GM21447 (cell line): ENCODE results near the gene RXYLT1.
"Not testable (repeated sequence)": the region's sequence is repeated elsewhere in the genome, so short reads cannot be mapped to it uniquely, and the experiment has no call there.

ENCODE experiments used
- ATAC-seq: cut with Tn5 transposase; IDR thresholded peaks from one replicate; pipeline ENCODE4 v1.9.1; 2021; ENCODE audit not compliant: unreplicated experiment

RXYLT1 gene

DNA sequence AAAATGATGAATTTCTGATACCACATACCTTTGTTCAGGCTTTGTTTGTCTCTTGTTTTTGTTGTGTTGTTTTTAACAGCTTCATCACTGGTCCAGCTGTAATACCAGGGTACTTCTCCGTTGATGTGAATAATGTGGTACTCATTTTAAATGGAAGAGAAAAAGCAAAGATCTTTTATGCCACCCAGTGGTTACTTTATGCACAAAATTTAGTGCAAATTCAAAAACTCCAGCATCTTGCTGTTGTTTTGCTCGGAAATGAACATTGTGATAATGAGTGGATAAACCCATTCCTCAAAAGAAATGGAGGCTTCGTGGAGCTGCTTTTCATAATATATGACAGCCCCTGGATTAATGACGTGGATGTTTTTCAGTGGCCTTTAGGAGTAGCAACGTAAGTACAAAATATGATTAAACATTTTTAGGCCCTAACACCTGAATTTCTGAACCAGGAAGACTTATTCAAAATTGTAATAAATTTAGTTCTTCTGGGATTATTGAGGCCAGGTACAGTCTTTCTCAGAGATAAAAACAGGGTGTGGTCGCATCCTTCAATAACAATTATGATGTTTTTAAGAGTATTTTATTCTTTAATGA lies 22.4 kb downstream of the RXYLT1 start:
- ATAC-seq: peak; percentile 52

DNA sequence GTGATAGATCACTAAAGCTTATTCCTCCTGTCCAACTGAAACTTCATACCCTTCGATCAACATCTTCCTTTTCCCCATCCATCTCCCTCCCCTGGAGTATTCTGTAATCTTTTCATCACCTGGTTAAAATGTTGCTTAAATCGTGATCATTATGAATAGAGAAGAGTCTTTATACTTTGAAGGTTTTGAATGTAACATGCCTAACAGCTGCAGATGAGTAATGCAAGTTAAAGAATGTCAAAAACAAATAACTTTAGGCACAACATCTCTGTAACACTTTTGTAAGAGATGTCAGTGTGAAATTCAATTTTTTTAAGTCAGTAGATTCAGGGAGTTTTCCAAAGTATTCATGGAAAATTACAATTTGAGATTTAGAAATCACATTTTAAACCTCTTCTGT lies 25.0 kb downstream of the RXYLT1 start:
- ATAC-seq: no peak

DNA sequence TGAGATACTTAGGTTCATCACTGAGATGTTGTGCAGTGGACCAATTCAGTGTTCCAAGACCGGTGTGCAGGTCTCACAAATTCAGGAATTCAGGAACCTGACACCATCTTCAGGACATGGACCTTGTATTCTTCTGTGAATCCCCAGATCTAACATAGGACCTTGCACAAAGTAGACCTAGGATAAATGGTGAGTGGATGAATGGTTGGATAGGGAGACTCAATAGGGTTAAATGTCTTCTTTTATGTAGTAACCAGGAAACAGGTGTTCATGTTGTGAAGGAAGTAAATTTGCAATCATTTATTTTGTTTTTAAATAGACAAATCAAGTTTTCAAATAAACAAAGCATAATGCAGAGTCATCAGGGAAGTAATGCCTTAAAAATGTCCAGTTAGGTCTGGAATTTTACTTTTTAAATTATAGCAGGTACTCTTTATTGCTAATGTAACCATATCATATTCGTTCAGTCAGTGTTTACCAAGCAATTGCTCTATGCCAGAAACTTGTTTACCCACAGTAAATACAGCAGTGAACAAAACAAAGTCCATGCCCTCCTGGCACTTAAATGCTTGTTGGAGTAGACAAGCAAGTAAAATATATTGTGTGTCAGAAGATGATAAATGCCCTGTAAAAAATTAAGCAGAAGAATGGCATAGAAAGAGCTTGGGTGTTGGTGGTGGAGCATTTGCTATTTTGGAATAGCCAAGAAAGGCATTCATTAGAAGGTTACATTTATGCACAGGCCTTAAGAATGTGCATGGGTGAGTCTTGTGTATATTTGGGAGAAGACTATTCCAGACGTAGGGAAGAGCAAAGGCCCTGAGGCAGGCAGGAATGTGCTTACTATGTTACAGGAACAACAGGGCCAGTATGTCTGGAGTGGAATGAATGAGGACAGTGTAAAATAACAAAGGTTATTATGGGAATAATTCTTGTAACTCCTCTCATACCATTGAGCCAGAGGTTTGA lies 26.3 kb downstream of the RXYLT1 start:
- ATAC-seq: no peak

DNA sequence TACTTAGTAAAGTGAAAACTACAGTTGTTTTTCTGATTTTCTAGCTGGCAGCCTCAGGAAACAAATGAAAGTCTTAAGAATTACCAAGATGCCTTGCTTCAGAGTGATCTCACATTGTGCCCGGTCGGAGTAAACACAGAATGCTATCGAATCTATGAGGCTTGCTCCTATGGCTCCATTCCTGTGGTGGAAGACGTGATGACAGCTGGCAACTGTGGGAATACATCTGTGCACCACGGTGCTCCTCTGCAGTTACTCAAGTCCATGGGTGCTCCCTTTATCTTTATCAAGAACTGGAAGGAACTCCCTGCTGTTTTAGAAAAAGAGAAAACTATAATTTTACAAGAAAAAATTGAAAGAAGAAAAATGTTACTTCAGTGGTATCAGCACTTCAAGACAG lies 28.9 kb downstream of the RXYLT1 start:
- ATAC-seq: no peak

DNA sequence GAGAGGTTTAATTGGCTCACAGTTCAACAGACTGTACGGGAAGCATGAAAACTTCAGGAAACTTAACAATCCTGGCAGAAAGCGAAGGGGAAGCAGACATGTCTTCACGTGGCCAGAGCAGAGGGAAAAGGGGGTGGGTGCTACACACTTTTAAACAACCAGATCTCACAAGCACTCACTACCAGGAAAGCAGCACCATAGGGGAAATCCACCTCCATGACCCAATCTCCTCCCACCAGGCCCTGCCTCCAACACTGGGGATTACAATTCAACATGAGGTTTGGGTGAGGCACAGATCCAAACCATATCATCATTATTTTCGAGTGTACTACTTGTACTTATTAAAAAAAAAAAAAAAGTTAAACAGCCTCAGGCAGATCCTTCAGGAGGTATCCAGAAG lies 29.9 kb downstream of the RXYLT1 start:
- no peak for ATAC-seq

DNA sequence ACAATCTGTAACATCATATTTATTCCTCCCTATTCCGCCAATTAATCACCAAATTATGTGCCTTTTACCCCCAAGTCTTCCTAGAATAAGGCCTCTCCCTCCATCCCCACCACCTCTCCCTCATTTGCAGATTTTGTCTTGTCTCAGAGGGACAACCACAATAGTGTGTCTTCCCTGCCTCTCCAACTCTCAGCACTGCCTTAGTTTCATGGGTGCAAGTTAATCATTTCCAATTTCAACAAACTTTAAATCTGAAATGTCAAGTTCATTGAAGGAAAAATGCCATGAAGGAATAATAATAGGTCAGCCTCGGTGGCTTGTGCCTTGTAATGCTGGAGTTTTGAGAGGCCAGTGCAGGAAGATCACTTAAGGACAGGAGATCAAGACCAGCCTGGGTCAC lies 31.6 kb downstream of the RXYLT1 start:
- ATAC-seq: no peak

DNA sequence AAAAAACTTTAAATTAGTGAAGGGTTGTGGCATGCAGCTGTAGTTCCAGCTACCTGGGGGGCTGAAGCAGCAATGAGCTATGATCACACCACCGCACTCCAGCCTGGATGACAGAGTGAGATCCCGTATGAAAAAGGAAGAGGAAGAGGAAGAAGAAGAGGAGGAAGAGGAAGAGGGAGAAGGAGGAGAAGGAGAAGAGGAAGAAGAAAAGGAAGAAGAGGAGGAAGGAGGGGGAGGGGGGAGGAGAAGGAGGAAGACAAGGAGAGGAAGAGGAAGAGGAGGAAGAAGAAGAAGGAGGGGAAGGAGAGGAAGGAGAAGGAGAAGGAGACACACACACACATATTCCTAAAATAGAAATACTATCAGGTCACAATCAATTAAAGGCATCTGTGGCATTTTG lies 32.0 kb downstream of the RXYLT1 start:
- ATAC-seq: no peak

DNA sequence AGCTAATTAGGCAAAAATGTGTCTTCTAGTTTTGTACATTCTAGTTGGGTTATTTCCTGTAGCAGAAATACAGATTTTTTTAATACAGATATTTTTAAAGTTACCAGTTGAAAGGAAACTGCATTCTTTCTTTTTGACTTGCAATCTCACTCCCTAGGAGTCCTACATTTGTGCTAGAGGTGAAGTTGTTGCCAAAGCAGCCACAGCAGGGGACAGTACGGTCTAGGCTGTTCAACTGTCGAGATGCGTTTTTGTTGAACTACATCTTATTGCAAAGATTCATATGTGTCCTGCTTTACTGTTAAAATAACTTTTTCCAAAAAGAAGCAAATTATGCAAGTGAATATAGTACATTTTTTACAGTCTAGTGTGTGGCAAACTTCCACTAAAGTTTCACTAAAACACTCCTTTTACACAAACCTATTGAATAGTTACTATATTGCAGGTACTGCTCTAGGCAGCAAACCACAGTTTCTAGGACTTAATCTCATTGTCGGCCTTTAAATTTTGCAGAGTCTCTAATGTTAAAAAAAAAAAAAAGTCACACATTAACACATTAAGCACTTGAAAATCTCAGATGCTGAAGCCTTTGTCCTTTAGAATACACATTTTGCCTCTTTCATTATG lies 34.5 kb downstream of the RXYLT1 start:
- ATAC-seq: peak; percentile 33

DNA sequence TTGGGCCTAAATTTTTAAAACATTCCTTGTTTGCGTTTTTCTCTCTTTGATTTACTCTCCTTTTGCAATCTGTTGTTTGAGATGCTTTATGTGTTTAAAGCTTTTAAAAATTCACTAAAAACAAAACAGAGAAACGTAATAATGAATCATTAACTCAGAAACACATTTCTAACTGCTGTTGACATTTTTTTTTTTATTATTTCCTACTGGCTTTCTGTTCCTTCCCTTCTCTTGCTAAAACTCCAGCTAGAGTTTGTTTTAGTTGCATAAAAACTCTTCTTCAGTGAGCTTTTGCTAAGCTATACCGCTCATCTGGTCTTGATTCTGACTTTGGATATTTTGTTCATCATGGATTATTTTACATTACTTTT lies 35.8 kb downstream of the RXYLT1 start:
- peak; percentile 8 for ATAC-seq

DNA sequence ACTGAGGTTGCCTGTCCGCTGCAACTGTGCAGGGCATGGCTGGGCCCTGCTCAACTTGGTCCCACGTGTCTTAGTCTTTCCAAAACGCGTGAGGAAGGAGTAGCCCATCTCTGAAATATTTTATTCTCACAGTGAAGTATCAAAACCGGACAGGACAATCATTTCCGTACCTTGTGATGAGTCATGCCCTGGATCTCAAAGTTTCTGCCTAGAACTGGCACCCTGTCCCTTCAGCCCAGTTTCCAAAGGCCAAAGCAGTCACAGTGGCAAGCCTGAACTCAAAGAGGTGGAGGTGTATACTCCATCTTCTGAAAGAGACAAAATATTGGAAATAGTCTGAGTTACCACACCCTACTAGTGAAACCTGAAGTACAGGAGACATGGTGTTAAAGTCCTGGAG lies 36.3 kb downstream of the RXYLT1 start:
- ATAC-seq: no peak

DNA sequence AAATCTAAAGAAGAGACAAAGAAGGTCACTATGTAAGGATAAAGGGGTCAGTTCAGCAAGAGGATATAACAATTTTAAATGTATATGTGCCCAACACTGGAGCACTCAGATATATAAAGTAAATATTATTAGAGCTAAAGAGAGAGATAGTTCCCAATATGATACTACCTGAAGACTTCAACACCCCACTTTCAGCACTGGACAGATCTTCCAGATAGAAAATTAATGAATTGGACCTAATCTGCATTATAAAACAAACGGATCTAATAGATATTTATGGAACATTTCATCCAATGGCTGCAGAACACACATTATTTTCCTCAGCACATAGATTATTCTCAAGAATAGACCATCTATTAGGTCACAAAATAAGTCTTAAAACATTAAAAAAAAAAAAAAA lies 40.7 kb downstream of the RXYLT1 start:
- ATAC-seq: no peak

DNA sequence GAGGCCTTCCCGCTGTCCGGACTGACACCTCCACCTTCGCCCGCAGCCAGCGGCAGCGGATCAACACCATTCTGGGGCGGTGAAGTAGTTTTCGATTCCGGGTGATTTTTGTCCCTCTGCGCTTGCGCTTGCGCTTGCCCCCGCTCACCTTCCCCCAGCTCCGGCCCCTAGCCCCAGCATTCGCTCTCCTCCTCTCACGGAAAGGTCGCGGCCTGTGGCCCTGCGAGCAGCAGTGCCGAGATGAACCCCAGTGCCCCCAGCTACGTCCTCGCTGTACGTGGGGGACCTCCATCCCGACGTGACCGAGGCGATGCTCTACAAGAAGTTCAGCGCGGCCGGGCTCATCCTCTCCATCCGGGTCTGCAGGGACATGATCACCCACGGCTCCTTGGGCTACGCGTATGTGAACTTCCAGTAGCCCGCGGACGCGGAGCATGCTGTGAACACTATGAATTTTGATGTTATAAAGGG lies 42.1 kb downstream of the RXYLT1 start:
- ATAC-seq: no peak

DNA sequence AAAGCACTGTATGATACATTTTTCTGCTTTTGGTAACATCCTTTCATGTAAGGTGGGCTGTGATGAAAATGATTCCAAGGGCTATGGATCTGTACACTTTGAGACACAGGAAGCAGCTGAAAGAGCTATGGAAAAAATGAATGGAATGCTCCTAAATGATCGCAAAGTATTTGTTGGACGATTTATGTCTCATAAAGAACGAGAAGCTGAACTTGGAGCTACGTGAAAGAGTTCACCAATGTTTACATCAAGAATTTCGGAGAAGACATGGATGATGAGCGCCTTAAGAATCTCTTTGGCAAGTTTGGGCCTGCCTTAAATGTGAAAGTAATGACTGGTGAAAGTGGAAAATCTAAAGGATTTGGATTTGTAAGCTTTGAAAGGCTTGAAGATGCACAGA lies 42.6 kb downstream of the RXYLT1 start:
- ATAC-seq: no peak

DNA sequence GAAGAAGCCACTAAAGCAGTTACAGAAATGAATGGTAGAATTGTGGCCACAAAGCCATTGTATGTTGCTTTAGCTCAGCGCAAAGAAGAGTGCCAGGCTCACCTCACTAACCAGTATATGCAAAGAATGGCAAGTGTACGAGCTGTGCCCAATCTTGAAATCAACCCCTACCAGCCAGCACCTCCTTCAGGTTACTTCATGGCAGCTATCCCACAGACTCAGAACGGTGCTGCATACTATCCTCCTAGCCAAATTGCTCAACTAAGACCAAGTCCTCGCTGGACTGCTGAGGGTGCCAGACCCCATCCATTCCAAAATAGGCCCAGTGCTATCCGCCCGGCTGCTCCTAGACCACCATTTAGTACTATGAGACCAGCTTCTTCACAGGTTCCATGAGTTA lies 43.3 kb downstream of the RXYLT1 start:
- no peak for ATAC-seq

DNA sequence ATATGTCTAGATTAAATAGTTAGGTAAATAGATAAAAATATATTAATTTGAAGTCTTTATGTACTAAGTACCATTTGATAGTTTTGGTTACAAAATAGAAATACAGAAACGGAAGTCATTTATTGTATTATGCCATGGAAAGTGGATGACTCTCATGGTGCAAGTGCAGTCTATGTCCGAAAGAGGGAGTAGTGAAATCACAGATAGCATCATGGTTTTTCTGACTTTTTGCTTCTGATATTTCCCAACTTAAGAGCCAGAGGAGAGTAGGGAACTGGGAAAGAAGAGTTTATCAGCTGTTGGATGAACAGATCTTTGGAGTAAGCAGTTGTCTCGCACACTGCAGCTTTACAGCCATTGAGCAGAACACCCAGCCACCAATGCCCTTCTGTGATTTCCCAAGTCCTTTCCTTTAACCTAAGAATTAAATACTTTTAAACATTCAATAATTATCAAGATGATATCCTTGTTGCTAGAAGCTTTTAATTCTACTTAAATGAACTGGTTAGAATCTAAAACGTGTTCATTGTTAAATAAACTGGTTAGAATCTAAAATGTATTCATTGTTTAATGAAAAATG lies 46.4 kb downstream of the RXYLT1 start:
- peak; percentile 85 for ATAC-seq

DNA sequence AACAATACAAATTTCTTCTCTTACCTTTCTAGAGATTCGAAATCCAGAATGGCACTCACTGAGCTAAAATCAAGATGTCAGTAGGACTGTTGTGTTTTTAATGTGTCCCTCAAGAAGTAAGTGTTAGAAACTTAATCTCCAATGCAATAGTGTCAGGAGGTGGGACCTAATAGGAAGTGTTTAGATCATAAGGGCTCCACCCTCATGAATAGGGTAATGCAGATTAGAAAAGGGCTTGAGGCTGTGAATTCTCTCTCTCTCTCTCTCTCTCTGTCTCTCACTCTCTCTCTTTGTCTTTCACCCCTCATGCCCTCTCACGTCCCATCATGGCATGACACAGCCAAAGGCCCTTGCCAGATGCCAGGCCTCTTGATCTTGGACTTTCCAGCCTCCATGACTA lies 49.2 kb downstream of the RXYLT1 start:
- no peak for ATAC-seq

DNA sequence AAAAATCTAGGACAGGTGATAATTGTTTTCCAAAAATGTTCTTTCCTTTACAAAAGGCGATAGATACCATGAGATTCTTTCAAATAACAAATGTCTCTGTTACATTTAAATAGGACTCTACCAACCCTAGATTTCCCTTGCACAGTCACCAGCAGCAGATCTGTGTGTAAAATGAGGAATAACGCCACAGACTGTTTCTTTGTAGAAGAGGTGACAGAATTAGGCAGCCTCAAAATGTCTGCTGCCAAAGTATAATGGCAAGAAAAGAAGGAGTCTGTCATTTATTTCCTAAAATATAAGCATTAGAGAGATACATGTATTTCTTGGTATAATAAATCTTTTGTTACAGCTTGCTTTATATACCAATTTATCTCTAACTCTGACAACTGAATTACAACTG lies 56.3 kb downstream of the RXYLT1 start:
- no peak for ATAC-seq

DNA sequence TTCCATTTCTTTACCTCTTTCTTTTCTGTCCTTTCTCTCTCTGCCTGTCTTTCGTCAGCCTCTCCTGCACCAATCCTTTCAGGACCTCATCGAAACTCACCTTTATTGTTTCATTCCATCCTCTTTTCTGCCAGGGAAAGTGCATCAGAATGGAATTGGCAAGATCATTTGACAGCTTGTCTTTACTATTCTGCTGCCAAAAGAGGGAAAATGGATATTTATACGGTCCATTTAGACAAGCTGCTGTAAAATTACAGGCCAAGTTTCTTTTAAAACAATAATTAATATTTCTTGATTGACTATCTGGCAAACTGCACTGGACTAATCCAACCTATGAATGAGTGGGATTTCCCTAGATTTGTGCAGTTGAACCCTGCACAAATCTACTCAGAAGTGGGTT lies 57.2 kb downstream of the RXYLT1 start:
- ATAC-seq: no peak

DNA sequence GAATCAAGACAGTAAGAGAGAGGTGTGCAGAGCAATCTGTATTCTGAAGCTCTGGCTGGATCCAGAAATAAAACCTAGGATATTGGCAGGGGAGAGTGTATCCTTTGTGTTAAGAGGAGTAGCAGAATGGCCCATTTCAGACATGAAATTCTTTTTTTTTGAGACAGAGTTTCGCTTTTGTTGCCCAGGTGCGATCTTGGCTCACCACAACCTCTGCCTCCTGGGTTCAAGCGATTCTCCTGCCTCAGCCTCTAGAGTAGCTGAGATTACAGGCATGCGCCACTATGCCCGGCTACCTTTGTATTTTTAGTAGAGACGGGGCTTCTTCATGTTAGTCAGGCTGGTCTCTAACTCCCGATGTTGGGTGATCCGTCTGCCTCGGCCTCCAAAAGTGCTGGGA lies 58.7 kb downstream of the RXYLT1 start:
- no peak for ATAC-seq

DNA sequence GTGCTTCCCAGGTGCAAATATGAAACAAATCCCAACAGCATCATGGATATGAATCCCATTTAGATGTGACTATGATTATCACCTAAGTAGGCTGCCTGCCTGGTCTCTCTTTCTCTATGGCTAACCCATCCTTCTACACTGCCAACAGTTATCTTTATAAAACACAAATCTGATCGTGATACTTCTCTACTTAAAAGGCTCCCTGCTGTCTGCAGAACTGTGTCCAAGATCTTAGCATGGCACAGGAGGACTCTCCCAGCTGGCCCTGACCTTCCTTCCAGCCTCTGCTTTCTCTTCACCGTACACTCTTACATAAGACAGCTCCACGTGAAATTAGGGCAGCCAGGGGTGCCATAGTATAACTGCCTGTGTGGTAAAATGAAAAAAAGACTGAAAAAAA lies 61.3 kb downstream of the RXYLT1 start:
- no peak for ATAC-seq

DNA sequence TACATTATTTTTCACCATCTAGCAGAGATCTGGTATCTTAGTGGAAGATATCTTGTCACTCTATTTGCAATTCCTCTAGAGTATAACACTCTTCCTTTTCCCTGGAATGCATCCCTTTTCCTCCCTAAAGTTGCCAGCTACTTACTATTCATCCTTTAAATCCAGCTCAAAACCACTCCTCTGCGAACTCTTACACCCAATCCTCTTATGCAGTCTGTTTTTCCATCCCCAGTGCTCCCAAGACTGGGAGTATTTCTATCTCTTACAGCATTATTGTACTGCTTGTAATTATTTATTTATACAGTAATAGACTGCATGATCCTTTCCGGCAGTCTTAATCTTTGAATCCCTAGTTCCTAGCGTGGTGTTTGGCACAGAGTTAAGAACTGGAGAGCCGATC lies 61.9 kb downstream of the RXYLT1 start:
- no peak for ATAC-seq

DNA sequence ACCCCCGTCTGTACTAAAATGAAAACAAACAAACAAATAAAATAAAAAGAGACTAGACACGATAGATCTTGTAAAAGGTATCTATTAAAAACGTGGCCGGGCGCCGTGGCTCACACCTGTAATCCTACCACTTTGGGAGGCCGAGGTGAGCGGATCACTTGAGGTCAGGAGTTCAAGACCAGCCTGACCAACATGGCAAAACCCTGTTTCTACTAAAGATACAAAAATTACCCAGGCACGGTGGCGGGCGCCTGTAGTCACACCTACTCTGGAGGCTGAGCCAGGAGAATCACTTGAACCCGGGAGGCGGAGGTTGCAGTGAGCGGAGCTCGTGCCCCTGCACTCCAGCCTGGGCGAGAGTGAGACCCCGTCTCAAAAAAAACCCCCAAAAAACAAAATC lies 63.0 kb downstream of the RXYLT1 start:
- ATAC-seq: not testable (repeated sequence)
